ENCODE measurements around the gene SPACA7.

- TF ChIP-seq CTCF (IDR thresholded peaks at IDR 0.05) (no peak), POLR2A (IDR thresholded peaks at IDR 0.05) (no peak)
Observed at GRCh38 chr13:112350300-112350699, 25.9 kb upstream of the SPACA7 start.

All from adrenal gland (tissue), 5 donors.